HL-60 (cell line): ENCODE measurements around the gene MYOC.

ENCODE experiments used
- DNase-seq, 2 experiments: peaks; one replicate each; pipeline ENCODE4 v3.0.0-alpha.2; 2010 to 2020; ENCODE audit warnings: low read depth in 1 of 2, low spot score in 1 of 2
- H3K27ac ChIP-seq: fragments of 250-450 bp; sonication (Bioruptor Pico); replicated peaks from 2 replicates; pipeline ENCODE4 v1.5.1; 2020; ENCODE audit warnings: mild to moderate bottlenecking, moderate library complexity
- H3K27me3 ChIP-seq: fragments of 250-450 bp; sonication (Bioruptor Pico); 2 replicates; pipeline ENCODE4 v1.5.1; 2021; ENCODE audit warnings: mild to moderate bottlenecking, moderate library complexity; ENCODE audit not compliant: insufficient read depth, poor library complexity, severe bottlenecking
- H3K4me3 ChIP-seq: replicated peaks from 2 replicates; pipeline ENCODE4 v1.5.1; 2011; ENCODE audit warnings: mild to moderate bottlenecking, control low read depth, low read length; ENCODE audit not compliant: insufficient read depth
- CTCF ChIP-seq: IDR thresholded peaks from one replicate; pipeline ENCODE4 v1.5.1; 2011; ENCODE audit warnings: low read length, control low read depth, inconsistent platforms; ENCODE audit not compliant: insufficient read depth
- GABPA ChIP-seq: IDR thresholded peaks from 2 replicates; pipeline ENCODE4 v1.6.1; 2012; ENCODE audit warnings: low read depth
- POLR2AphosphoS5 ChIP-seq: IDR thresholded peaks from 2 replicates; pipeline ENCODE4 v1.6.1; 2012; ENCODE audit warnings: low read depth
- REST ChIP-seq: IDR thresholded peaks from 2 replicates; pipeline ENCODE4 v1.6.1; 2012; ENCODE audit warnings: low read depth; ENCODE audit not compliant: insufficient replicate concordance
- SPI1 ChIP-seq: IDR thresholded peaks from 2 replicates; pipeline ENCODE4 v1.6.1; 2012; ENCODE audit warnings: low read depth, mild to moderate bottlenecking, borderline replicate concordance

The MYOC gene

DNA sequence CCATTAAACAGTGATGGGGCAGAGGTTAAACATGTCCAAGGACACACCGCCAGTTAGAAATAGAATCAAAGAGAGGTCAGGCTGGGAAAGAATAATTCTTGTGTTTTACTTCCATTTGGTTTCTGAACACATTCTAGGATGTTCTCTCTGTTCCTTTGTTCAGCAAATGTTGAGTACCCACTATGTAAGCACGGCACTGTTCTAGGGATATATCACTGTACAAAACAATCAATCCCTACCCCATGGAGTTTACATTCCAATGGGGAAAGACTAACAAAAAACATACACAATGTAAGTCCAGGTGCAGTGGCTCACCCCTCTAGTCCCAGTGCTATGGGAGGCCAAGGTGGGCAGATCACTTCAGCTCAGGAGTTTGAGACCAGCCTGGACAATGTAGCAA lies 24.3 kb downstream of the MYOC start:
- H3K27ac ChIP-seq = no peak overlapping the region
- TF ChIP-seq REST (no peak), CTCF (no peak), SPI1 (no peak), GABPA (no peak), POLR2AphosphoS5 (no peak)
- DNase-seq = no peak
- H3K27me3 ChIP-seq = no peaks in the 10 kb centered on the region
- no peak overlapping the region for H3K4me3 ChIP-seq

DNA sequence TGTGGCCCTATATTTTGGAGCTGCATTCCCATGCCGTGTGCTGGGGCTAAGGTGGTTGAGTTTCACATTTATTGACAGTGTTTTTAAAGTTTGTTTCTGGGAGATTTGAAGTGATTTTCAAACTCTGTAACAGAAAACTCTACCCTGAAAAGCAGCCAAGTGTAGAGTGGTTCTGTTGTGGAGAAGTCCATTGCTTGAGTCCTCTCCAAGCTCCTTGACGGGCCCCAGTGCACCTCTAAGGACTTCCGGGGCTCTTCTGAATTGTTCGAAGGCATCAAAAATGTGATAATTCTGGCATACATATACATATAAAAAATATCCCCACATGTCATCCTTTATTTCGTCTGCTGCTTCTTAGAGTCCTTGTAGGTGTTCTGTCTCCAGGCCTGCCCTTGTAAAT lies 25.5 kb downstream of the MYOC start:
- TF ChIP-seq REST (no peak), POLR2AphosphoS5 (no peak), SPI1 (no peak), CTCF (no peak), GABPA (no peak)
- no peaks in the 10 kb centered on the region for H3K27me3 ChIP-seq
- DNase-seq = no peak
- H3K4me3 ChIP-seq = no peak overlapping the region
- no peak overlapping the region for H3K27ac ChIP-seq

- H3K4me3 ChIP-seq = no peak overlapping the region
- peaks cover under 1% of the 10 kb centered on the region for H3K27me3 ChIP-seq
- no peak for DNase-seq
- TF ChIP-seq POLR2AphosphoS5 (no peak), CTCF (no peak), REST (no peak), GABPA (no peak), SPI1 (no peak)
- H3K27ac ChIP-seq = no peak overlapping the region
Observed at GRCh38 chr1:171625225-171625624, 27.3 kb downstream of the MYOC start.
